GM18951 (cell line): Measurements from ENCODE around the gene LGALS3.

Experiments used
- POLR2A ChIP-seq: IDR thresholded peaks from 4 replicates; pipeline ENCODE4 v1.6.1; 2011; ENCODE audit warnings: mild to moderate bottlenecking; ENCODE audit not compliant: insufficient read length, insufficient read depth; ENCODE audit errors: extremely low read depth
- in situ Hi-C: fragments of 300-500 bp; cut with MboI; formaldehyde crosslinking; loops from one replicate; pipeline ENCODE4 v1.12.0; 2022; ENCODE audit warnings: low sequenced_read_pairs, mixed read lengths, inconsistent platforms; ENCODE audit not compliant: unreplicated experiment

The LGALS3 gene

GRCh38 chr14:55194656-55195355 is 65.8 kb downstream of the LGALS3 start:
- in situ Hi-C loops: no loop called here
- TF ChIP-seq POLR2A: no peak
